Measurements from ENCODE around the gene PHLDB2. TPM values are rescaled to one million over a fixed set of nuclear protein-coding genes. Genes with fewer than 3 reads are reported as not detected.

PHLDB2 gene
- total and polyA plus RNA-seq, 2 of the 13 experiments (the other 11 are each of a cell fraction or from before 2014, with no cell fraction given) = 8.4 to 23.6 TPM

- TF ChIP-seq ZGPAT (CRISPR knock-in tag; IDR thresholded peaks at IDR 0.05) = 0 out of 2 replicates have a peak, but pooled peaks have one; percentile 20
- TF ChIP-seq MAFF (IDR thresholded peaks at IDR 0.05; ENCODE audit: low read depth, low read length) = peak; percentile 79
- TF ChIP-seq SIX4 (CRISPR knock-in tag; IDR thresholded peaks at IDR 0.05) = no peak
- no peak for TF ChIP-seq ZNF362 (CRISPR knock-in tag; IDR thresholded peaks at IDR 0.05; ENCODE audit: borderline replicate concordance)
These were observed 154.2 kb downstream of the PHLDB2 start (continued) for GRCh38 chr3:112013058-112013783.

- Histone ChIP-seq H4K20me1 (ENCODE audit: insufficient read depth, low read length) (no peaks in the 10 kb centered on the region), H3K9me3 (ENCODE audit: low read length) (no peaks in the 10 kb centered on the region), H3K4me1 (ENCODE audit: insufficient read depth, low read length) (peaks cover 12% of the 10 kb centered on the region), H3K4me3 (replicated peaks in 1 of 3; ENCODE audit: insufficient read depth in 1 of 3, low read depth in 2 of 3, low read length in 3 of 3) (no peak overlapping the region), H3K27me3 (ENCODE audit: control insufficient read depth in 1 of 2, insufficient read depth in 2 of 2, low read length in 2 of 2) (peaks cover 0 to 5% of the 10 kb centered on the region in 2 experiments; a peak in 1 of 5 replicates), H3K9ac (ENCODE audit: insufficient read depth, low read depth, low read length) (no peak overlapping the region), H3K27ac (ENCODE audit: extremely low read length, insufficient read depth, low read length) (no peak overlapping the region), H2AFZ (ENCODE audit: low read length) (no peak overlapping the region), H3K36me3 (replicated peaks in 1 of 2; ENCODE audit: control insufficient read depth in 1 of 2, insufficient read depth in 2 of 2, low read length in 2 of 2) (no peaks in the 10 kb centered on the region), H3K79me2 (ENCODE audit: insufficient read depth, low read length) (no peaks in the 10 kb centered on the region), H3K4me2 (ENCODE audit: low read depth, low read length) (peak overlapping the region; percentile 99)
- in situ Hi-C loops (cut with HindIII; ENCODE audit: extremely low pct_ligation_motif_present, low pct_unique_long_range_greater_than_20kb) (no loop called here), intact Hi-C loops (cut with micrococcal nuclease; ENCODE audit: unreplicated experiment) (loop anchor here (1.0 to 10.0 kb wide), 3 partner anchors 24 to 439 kb away; no protein-coding TSS in a partner anchor)
- ChIA-PET POLR2A (interaction anchor here (0.6 to 1.7 kb wide), 5 partner anchors 8 to 35 kb away, joined by 3 to 21 read pairs (median 5); partner anchors contain the start of genes ABHD10 and TAGLN3), CTCF (ENCODE audit: low intra/inter-chr PET ratio, low total read pairs) (interaction anchor here (2.0 to 2.3 kb wide), 2 partner anchors 25 to 345 kb away, joined by 6 to 28 read pairs; no protein-coding TSS in a partner anchor)
- DNase-seq (ENCODE audit: low spot score) (no peak), ATAC-seq (peak; percentile 18; the same call in 2 of the 3 replicates), FAIRE-seq (no peak)
- no TSS peak for BruUV-seq (replicated peaks)
- 16% methylated on average over 5 of the region's 5 CpGs for WGBS (ENCODE audit: low lambda C conversion rate)
- TF ChIP-seq ZNF782 (CRISPR knock-in tag; IDR thresholded peaks at IDR 0.05; ENCODE audit: borderline replicate concordance) (no peak), TFDP2 (CRISPR knock-in tag; IDR thresholded peaks at IDR 0.05) (no peak), ZNF556 (CRISPR knock-in tag; IDR thresholded peaks at IDR 0.05; ENCODE audit: borderline replicate concordance) (no peak), MAX (IDR thresholded peaks at IDR 0.05) (no peak), ZNF263 (CRISPR knock-in tag; IDR thresholded peaks at IDR 0.05) (no peak), KDM2A (CRISPR knock-in tag; IDR thresholded peaks at IDR 0.05; ENCODE audit: borderline replicate concordance, low read depth) (no peak), BCL3 (CRISPR knock-in tag; IDR thresholded peaks at IDR 0.05) (no peak), ZNF234 (CRISPR knock-in tag; conservative IDR thresholded peaks at IDR 0.05) (no peak), ZBTB1 (CRISPR knock-in tag; IDR thresholded peaks at IDR 0.05; ENCODE audit: borderline replicate concordance) (no peak), MXD4 (CRISPR knock-in tag; IDR thresholded peaks at IDR 0.05) (no peak), CHD2 (IDR thresholded peaks at IDR 0.05; ENCODE audit: low read depth, low read length) (no peak), NFKBIZ (CRISPR knock-in tag; IDR thresholded peaks at IDR 0.05) (no peak), TCF12 (IDR thresholded peaks at IDR 0.05) (no peak), TCF12 (CRISPR knock-in tag; IDR thresholded peaks at IDR 0.05) (no peak), ZEB1 (IDR thresholded peaks at IDR 0.05; ENCODE audit: insufficient replicate concordance, low read depth) (no peak)
These were observed 154.7 kb downstream of the PHLDB2 start for GRCh38 chr3:112013784-112014143.
